Ectodermal cell (in vitro differentiated cells): Measurements from ENCODE around the gene SPTLC1.

Experiments
- H3K27ac ChIP-seq: 2 replicates; pipeline ENCODE4 v1.7.0; 2013; ENCODE audit warnings: mild to moderate bottlenecking, low read depth, low read length; ENCODE audit not compliant: insufficient read depth, poor library complexity, severe bottlenecking
- H3K27me3 ChIP-seq: 2 replicates; pipeline ENCODE4 v1.7.0; 2013; ENCODE audit warnings: mild to moderate bottlenecking, low read length; ENCODE audit not compliant: insufficient read depth, control insufficient read depth, poor library complexity, severe bottlenecking
- H3K36me3 ChIP-seq: one replicate; pipeline ENCODE4 v1.7.0; 2013; ENCODE audit warnings: low read length; ENCODE audit not compliant: control insufficient read depth, insufficient read depth
- H3K4me1 ChIP-seq: one replicate; pipeline ENCODE4 v1.7.0; 2013; ENCODE audit warnings: low read length; ENCODE audit not compliant: control insufficient read depth, insufficient read depth
- H3K4me3 ChIP-seq: 2 replicates; pipeline ENCODE4 v1.7.0; 2013; ENCODE audit warnings: low read depth, low read length, control low read depth; ENCODE audit not compliant: insufficient read depth
- H3K9me3 ChIP-seq: 2 replicates; pipeline ENCODE4 v1.7.0; 2013; ENCODE audit warnings: mild to moderate bottlenecking, low read length, moderate library complexity; ENCODE audit not compliant: control insufficient read depth
- WGBS, 2 experiments: methylation state at CpG; one replicate each; pipeline ENCODE4 v1.1.7; 2013; ENCODE audit warnings: missing lambda C conversion rate in 2 of 2; 5-methylcytosine and 5-hydroxymethylcytosine counted together

Gene SPTLC1

GRCh38 chr9:92036756-92037155 lies 78.5 kb downstream of the SPTLC1 start:
- Histone ChIP-seq H3K9me3 (no peaks in the 10 kb centered on the region), H3K4me3 (no peak overlapping the region), H3K27me3 (no peaks in the 10 kb centered on the region), H3K27ac (no peak overlapping the region), H3K4me1 (no peaks in the 10 kb centered on the region), H3K36me3 (peaks cover 18% of the 10 kb centered on the region)
- WGBS, 2 experiments = 92 to 94% methylated on average over 2 of the region's 2 CpGs

DNA sequence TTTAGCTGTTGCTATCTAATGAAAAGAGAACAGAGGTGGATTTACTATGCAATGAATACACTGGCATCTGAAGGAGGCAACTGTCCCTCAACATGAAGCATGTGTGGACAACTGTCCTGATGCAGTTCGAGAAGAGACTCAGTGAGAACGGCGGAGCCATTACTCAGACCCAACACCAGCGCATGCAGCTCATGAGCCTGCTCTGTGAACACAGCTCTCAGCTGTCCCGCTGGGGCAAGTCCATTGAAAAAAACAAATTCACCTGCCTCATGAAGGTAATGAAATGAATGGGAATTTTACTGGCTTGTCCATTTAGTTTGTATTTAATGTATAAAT lies 78.8 kb downstream of the SPTLC1 start:
- Histone ChIP-seq H3K27me3 (no peaks in the 10 kb centered on the region), H3K27ac (no peak overlapping the region), H3K9me3 (no peaks in the 10 kb centered on the region), H3K4me1 (no peaks in the 10 kb centered on the region), H3K4me3 (no peak overlapping the region), H3K36me3 (peaks cover 17% of the 10 kb centered on the region)
- WGBS, 2 experiments = 95 to 97% methylated on average over 5 of the region's 5 CpGs

DNA sequence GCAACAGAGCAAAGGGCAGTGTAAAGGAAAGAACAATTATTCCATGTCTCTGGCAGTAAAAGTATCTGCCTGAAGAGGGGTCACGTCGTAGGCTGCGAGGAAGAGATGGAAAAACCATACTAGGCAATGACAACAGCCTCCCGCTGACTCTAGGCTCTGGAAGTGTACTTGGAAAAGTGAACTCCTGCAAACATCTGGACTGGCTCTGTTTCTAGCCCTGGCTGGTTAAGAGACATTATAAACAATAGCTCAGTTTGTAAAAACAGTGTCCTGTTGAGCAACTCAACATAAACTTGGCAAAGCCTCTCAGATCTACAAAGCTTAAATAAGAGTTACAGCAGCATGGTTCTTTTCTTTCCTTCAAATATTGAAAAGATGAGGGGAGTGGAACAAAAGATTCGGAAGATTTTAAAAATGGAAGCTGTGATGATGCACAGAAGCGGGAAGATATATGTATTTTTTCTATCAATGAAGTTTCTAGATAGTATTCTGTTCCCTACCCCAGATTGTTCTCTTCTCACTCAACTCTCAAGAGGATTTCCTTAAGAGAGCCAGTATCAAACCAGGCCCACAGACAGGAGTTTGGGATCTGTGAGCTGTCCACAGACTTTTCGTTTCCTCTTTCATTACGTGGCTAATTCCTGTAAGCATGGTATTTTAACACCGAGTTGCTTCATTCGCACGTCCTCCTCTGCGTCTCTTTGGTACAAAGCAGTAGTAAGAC lies 79.4 kb downstream of the SPTLC1 start:
- Histone ChIP-seq H3K36me3 (peaks cover 17% of the 10 kb centered on the region), H3K9me3 (no peaks in the 10 kb centered on the region), H3K4me1 (no peaks in the 10 kb centered on the region), H3K27me3 (no peaks in the 10 kb centered on the region), H3K4me3 (no peak overlapping the region), H3K27ac (no peak overlapping the region)
- 96% methylated on average over 10 to 12 of the region's 12 CpGs for WGBS, 2 experiments

DNA sequence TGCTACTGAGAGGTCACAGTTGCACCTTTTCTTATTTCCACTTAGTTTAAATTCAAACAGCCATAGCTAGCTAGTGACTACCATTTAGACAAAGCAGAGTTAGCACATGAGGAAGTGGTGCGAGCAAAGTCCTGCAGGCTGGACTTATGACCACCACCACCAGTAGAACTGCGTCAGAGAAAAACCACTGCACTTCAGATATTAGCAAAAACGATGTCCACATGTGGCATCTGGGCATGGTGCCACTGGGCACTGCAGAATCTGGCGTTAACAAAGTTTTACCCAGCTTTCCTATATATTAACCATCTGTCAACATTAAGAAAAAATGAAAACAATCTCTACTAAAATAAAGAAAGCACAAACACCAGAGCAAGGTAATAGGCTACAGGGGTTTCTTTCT lies 80.1 kb downstream of the SPTLC1 start:
- H3K4me3 ChIP-seq = no peak overlapping the region
- 93 to 95% methylated on average over 4 of the region's 4 CpGs for WGBS, 2 experiments
- peaks cover 17% of the 10 kb centered on the region for H3K36me3 ChIP-seq

DNA sequence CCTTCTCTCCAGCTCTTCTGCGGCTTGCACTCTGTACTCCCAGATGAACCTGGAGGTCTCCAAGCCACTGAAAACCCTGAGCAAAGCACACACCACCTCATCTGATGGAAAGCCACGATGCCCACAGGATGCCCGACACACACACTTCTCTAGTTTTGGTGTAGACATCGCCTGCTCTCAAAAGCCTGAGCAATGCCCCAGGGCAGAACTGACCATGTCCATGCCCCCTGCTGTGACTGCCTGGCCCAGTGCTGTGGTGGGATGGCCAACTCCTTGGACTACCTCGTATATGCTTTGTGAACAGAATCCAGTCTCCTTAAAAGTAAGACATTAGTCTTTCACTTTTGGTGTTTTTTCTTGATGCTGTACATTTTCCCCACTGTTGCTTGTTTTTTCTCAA lies 81.2 kb downstream of the SPTLC1 start:
- no peak overlapping the region for H3K4me3 ChIP-seq
- H3K36me3 ChIP-seq = peaks cover 17% of the 10 kb centered on the region
- no peaks in the 10 kb centered on the region for H3K9me3 ChIP-seq
- no peak overlapping the region for H3K27ac ChIP-seq
- WGBS, 2 experiments = 95 to 96% methylated on average over 5 of the region's 5 CpGs
- H3K27me3 ChIP-seq = no peaks in the 10 kb centered on the region
- H3K4me1 ChIP-seq = no peaks in the 10 kb centered on the region

More for the DNA sequence above, 80.1 kb downstream of the SPTLC1 start:
- no peak overlapping the region for H3K27ac ChIP-seq
- no peaks in the 10 kb centered on the region for H3K9me3 ChIP-seq
- H3K27me3 ChIP-seq = no peaks in the 10 kb centered on the region
- H3K4me1 ChIP-seq = no peaks in the 10 kb centered on the region

DNA sequence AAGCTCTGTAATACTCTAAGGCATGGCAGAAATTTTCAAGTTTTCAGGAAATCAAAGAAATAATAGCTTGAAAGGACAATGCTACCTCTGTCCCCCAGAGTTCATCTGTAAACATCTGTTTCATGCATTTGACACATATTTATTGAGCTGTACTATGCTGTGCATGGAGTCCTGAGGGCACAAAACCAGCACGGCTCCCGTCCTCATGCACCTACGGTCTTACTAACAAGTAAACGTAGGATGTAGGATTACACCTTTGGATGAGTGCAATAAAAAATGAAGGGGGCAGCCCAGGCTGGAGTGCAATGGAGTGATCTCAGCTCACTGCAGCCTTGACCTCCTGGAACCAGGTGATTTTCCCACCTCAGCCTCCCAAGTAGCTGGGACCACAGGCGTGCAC lies 81.9 kb downstream of the SPTLC1 start:
- Histone ChIP-seq H3K27me3 (no peaks in the 10 kb centered on the region), H3K36me3 (peaks cover 17% of the 10 kb centered on the region), H3K27ac (no peak overlapping the region), H3K9me3 (no peaks in the 10 kb centered on the region), H3K4me3 (no peak overlapping the region), H3K4me1 (no peaks in the 10 kb centered on the region)
- 94 to 99% methylated on average over 5 of the region's 5 CpGs for WGBS, 2 experiments

- Histone ChIP-seq H3K4me3 (no peak overlapping the region), H3K9me3 (no peaks in the 10 kb centered on the region), H3K27me3 (no peaks in the 10 kb centered on the region), H3K36me3 (peaks cover 17% of the 10 kb centered on the region), H3K4me1 (no peaks in the 10 kb centered on the region), H3K27ac (no peak overlapping the region)
- WGBS, 2 experiments = 97% methylated on average over 5 of the region's 5 CpGs
Observed at GRCh38 chr9:92032891-92033290, 82.3 kb downstream of the SPTLC1 start.

DNA sequence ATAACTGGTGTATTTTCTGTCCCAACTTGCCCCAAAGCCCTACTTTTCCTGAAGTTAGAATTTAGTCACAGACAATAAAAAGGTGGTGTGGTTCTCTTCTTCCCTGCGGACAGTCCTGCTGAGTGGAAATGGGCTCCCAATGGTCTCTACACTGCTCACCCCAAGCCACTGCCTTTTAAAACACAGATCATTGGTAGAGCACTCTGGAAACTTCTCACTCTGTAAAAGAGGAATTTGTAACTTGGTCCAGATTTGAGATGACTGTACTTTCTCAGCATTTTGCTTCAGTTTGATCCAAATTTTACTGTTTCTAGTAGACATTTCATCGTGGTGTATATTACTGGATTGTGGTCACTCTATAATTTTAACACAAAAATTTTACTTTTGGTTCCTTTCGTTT lies 84.8 kb downstream of the SPTLC1 start:
- Histone ChIP-seq H3K9me3 (no peaks in the 10 kb centered on the region), H3K27me3 (no peaks in the 10 kb centered on the region), H3K4me3 (no peak overlapping the region), H3K36me3 (peaks cover 17% of the 10 kb centered on the region), H3K27ac (no peak overlapping the region), H3K4me1 (no peaks in the 10 kb centered on the region)
- WGBS, 2 experiments = 85 to 90% methylated on average over 2 to 3 of the region's 3 CpGs

DNA sequence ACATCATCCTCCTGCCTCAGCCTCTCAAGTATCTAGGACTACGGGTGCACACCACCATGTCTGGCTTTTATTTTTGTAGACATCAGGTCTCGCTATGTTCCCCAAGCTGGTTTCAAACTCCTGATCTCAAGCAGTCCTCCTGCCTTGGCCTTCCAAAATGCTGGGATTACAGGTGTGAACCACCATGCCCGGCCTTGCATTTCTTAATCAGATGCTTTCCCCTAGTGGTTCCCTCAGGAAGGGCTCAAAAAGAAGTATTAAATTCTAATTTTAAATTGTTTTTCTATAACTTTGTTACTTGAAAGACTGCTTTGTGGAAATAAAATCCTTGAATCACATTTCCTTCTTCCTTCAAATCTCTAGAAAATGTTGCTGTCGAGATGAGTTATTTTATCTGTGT lies 85.7 kb downstream of the SPTLC1 start:
- Histone ChIP-seq H3K4me3 (no peak overlapping the region), H3K4me1 (no peaks in the 10 kb centered on the region), H3K36me3 (peaks cover 16% of the 10 kb centered on the region), H3K27ac (no peak overlapping the region), H3K9me3 (no peaks in the 10 kb centered on the region), H3K27me3 (no peaks in the 10 kb centered on the region)
- 89 to 97% methylated on average over 4 of the region's 4 CpGs for WGBS, 2 experiments

GRCh38 chr9:92026206-92027002 lies 88.8 kb downstream of the SPTLC1 start:
- WGBS, 2 experiments = 89 to 94% methylated on average over 29 to 31 of the region's 31 CpGs
- H3K9me3 ChIP-seq = no peaks in the 10 kb centered on the region

More at GRCh38 chr9:92026206-92027002, 88.8 kb downstream of the SPTLC1 start:
- H3K36me3 ChIP-seq = no peaks in the 10 kb centered on the region
- no peaks in the 10 kb centered on the region for H3K4me1 ChIP-seq
- no peak overlapping the region for H3K4me3 ChIP-seq
- H3K27ac ChIP-seq = no peak overlapping the region
- H3K27me3 ChIP-seq = no peaks in the 10 kb centered on the region
